Vagina (tissue), 2 donors: Measurements from ENCODE around the gene GAS7.

Experiments used
- POLR2A ChIP-seq, 2 donors: fragments of 450-650 bp; IDR thresholded peaks; one replicate each; pipeline ENCODE4 v1.6.1; 2017; ENCODE audit warnings: antibody characterized with exemption in 2 of 2, mild to moderate bottlenecking in 2 of 2, moderate library complexity in 2 of 2
- POLR2AphosphoS5 ChIP-seq, 2 donors: sonication (generic); formaldehyde crosslinking; IDR thresholded peaks; one replicate each; pipeline ENCODE4 v1.9.0; 2017; ENCODE audit warnings: antibody characterized with exemption in 2 of 2, mild to moderate bottlenecking in 2 of 2, low read depth in 1 of 2; ENCODE audit not compliant: insufficient read depth in 1 of 2
- TF ChIP-seq, protein P1 (sequence below), 3 experiments: fragments of 450-650 bp in 2 of 3; fragments of 200-600 bp in 1 of 3; sonication (generic) in 1 of 3; IDR thresholded peaks; one replicate each; pipeline ENCODE4 v1.5.1; 2017 to 2019; ENCODE audit warnings: antibody characterized with exemption in 3 of 3, mild to moderate bottlenecking in 2 of 3, moderate library complexity in 2 of 3

DNA sequence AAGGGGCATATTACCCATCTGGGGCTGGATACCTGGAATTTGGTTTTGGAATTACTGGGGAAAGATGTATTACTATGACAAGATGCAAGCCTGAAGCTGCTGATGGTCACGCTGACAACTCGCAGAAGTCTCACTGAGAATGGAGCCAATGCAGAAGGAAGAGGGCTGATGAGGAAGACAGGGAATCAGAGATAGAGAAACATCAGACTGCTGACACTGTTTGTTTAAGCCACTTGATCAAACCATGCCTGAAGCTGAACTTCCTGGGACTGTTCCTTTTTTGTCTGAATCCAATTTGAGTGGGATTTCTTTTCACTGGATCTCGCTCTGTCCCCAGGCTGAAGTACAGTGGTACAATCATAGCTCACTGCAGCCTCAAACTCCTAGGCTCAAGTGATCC, 133.9 kb downstream of the GAS7 start:
- TF ChIP-seq, protein P1, sequence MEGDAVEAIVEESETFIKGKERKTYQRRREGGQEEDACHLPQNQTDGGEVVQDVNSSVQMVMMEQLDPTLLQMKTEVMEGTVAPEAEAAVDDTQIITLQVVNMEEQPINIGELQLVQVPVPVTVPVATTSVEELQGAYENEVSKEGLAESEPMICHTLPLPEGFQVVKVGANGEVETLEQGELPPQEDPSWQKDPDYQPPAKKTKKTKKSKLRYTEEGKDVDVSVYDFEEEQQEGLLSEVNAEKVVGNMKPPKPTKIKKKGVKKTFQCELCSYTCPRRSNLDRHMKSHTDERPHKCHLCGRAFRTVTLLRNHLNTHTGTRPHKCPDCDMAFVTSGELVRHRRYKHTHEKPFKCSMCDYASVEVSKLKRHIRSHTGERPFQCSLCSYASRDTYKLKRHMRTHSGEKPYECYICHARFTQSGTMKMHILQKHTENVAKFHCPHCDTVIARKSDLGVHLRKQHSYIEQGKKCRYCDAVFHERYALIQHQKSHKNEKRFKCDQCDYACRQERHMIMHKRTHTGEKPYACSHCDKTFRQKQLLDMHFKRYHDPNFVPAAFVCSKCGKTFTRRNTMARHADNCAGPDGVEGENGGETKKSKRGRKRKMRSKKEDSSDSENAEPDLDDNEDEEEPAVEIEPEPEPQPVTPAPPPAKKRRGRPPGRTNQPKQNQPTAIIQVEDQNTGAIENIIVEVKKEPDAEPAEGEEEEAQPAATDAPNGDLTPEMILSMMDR (IDR thresholded peaks at IDR 0.05), result no peak
- no peak for TF ChIP-seq POLR2A (IDR thresholded peaks at IDR 0.05)
- TF ChIP-seq POLR2AphosphoS5 (IDR thresholded peaks at IDR 0.05; ENCODE audit: insufficient read depth in 1 of 2, low read depth in 1 of 2), result no peak
